ENCODE measurements around the gene SPATA4. TPM values are rescaled to one million over a fixed set of nuclear protein-coding genes. Genes with fewer than 3 reads are reported as not detected.

The SPATA4 gene
- total RNA-seq, 4 donors from 2014 or later = 0.21 to 0.44 TPM; not detected in 2

DNA sequence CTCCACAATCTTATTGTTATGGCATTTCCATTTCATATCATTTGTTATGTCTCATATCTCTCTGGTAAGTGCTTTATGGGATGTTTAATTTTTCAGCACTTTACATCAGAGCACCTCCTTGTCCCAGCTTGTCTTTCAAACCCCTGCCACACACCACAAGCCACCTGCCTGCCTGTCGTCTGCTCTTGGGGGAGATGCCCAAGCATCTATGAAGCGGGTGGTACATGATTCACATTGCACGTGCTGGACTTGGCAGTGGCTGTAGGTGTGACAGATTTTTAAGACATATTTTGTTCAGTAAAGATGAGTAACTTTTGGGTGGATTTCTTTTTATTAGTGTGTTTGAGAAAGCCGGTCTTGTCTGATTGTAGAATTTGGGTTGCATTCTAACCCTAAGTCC lies 14.2 kb upstream of the SPATA4 start:
- Histone ChIP-seq H3K4me1 (no peaks in the 10 kb centered on the region), H3K36me3 (no peaks in the 10 kb centered on the region), H3K4me3 (no peak overlapping the region), H3K27me3 (no peaks in the 10 kb centered on the region), H3K27ac (no peak overlapping the region), H3K9me3 (no peaks in the 10 kb centered on the region)
- TF ChIP-seq EP300 (IDR thresholded peaks at IDR 0.05) = no peak
- no peak for DNase-seq (ENCODE audit: low spot score in 2 of 2)
- WGBS, 2 donors = 93 to 97% methylated on average over 4 of the region's 4 CpGs

DNA sequence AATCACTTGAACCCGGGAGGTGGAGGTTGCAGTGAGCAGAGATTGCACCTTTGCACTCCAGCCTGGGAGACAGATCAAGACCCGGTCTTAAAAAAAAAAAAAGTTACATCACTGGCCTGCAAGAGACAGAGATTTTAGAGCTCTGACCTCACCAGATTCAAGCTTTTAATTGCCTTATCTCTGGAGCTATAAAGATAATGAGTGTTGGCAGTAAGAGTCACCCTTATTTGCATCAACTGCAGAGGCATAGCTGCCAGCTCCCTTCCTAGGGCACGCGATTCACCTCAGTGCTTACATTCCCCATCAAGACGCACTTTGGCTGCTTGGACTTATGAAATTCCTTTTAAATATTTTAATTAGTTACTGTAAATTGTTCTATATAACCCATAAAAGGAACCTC lies 12.5 kb upstream of the SPATA4 start:
- no peaks in the 10 kb centered on the region for H3K36me3 ChIP-seq
- no peaks in the 10 kb centered on the region for H3K4me1 ChIP-seq
- WGBS, 2 donors = 75 to 87% methylated on average over 5 of the region's 5 CpGs
- TF ChIP-seq EP300 (IDR thresholded peaks at IDR 0.05) (no peak), CTCF (IDR thresholded peaks at IDR 0.05) (no peak), POLR2A (IDR thresholded peaks at IDR 0.05) (no peak)
- H3K27me3 ChIP-seq = no peaks in the 10 kb centered on the region
- no peaks in the 10 kb centered on the region for H3K9me3 ChIP-seq
- H3K4me3 ChIP-seq = no peak overlapping the region
- no peak overlapping the region for H3K27ac ChIP-seq
- DNase-seq (ENCODE audit: low spot score in 2 of 2) = no peak

DNA sequence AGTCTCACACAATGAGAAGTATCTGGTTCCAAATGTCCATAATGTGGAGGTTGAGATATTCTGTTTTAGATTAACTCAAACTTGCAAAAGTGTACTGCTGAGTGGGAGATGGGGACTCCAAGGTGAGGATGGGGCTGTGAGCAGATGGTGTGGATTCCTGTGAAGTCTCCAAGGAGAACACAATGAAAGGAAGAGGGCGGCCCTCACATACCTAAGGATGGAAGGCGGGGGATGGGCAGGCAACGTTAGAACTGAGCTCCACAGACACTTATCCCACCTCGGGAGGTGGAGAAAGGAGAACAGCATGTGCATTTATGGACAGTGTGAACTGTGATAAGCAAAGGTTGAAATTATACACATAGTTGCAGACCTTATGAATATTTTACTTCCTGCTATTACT lies 9.9 kb upstream of the SPATA4 start:
- 60 to 74% methylated on average over 4 of the region's 4 CpGs for WGBS, 2 donors
- Histone ChIP-seq H3K9me3 (no peaks in the 10 kb centered on the region), H3K27ac (no peak overlapping the region), H3K27me3 (no peaks in the 10 kb centered on the region), H3K4me3 (no peak overlapping the region), H3K36me3 (no peaks in the 10 kb centered on the region), H3K4me1 (no peaks in the 10 kb centered on the region)
- TF ChIP-seq CTCF (IDR thresholded peaks at IDR 0.05) (no peak), EP300 (IDR thresholded peaks at IDR 0.05) (no peak)
- no peak for DNase-seq (ENCODE audit: low spot score in 2 of 2)

GRCh38 chr4:176198316-176198903 lies 3.0 kb upstream of the SPATA4 start:
- Histone ChIP-seq H3K9me3 (no peaks in the 10 kb centered on the region), H3K27me3 (no peaks in the 10 kb centered on the region), H3K27ac (no peak overlapping the region), H3K4me3 (no peak overlapping the region), H3K4me1 (peaks cover 0 to 11% (median 0%) of the 10 kb centered on the region in 4 donors), H3K36me3 (no peaks in the 10 kb centered on the region)
- 69 to 81% methylated on average over 8 of the region's 8 CpGs for WGBS, 2 donors
- DNase-seq (ENCODE audit: low spot score in 2 of 2) = no peak
- no peak for TF ChIP-seq EP300 (IDR thresholded peaks at IDR 0.05)
- TF ChIP-seq CTCF (IDR thresholded peaks at IDR 0.05) = no peak
- TF ChIP-seq POLR2A (IDR thresholded peaks at IDR 0.05) = no peak

DNA sequence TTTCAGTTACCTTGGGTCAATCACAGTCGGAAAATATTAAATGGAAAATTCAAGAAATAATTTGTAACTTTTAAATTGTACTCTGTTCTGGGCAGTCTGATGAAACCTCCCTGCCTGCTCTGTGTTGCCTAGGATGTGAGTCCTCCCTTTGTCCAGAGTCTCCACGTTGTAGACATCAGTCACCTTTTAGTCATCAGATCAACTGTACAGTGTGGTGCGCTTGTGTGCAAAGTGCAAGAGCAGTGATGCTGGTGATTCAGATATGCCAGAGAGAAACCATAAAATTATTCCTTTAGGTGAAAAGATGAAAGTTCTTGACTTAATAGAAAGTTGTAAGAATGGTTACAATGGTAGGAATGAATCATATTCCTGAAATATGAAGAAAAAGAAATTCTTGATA lies 1.4 kb downstream of the SPATA4 start:
- Histone ChIP-seq H3K4me3 (no peak overlapping the region), H3K4me1 (peaks cover 0 to 11% (median 0%) of the 10 kb centered on the region in 4 donors), H3K9me3 (no peaks in the 10 kb centered on the region), H3K36me3 (no peaks in the 10 kb centered on the region), H3K27me3 (no peaks in the 10 kb centered on the region), H3K27ac (no peak overlapping the region)
- WGBS, 2 donors = 58 to 68% methylated on average over 3 of the region's 3 CpGs
- DNase-seq (ENCODE audit: low spot score in 2 of 2) = no peak
- TF ChIP-seq CTCF (IDR thresholded peaks at IDR 0.05) (no peak), EP300 (IDR thresholded peaks at IDR 0.05) (no peak), POLR2A (IDR thresholded peaks at IDR 0.05) (no peak)

DNA sequence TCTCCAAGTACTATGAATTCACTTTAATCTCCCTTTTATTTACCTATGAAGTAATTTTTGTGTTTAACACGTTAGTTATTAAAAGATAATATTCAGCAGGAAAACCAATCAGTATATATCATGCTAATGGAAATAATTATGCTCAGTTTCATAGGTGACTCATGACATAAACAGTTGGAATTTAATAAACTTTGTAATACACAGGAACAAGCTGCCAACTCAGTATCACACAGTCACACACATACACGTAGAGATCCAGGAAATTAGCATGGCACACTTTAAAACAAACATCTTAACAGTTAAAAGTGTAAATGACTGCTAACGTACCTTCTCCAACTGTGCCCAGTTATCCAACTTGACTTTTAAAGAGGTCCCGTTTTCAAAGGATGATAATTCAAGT lies 2.3 kb downstream of the SPATA4 start:
- Histone ChIP-seq H3K4me1 (peaks cover 0 to 11% (median 0%) of the 10 kb centered on the region in 4 donors), H3K4me3 (no peak overlapping the region), H3K27me3 (no peaks in the 10 kb centered on the region), H3K36me3 (no peaks in the 10 kb centered on the region), H3K27ac (no peak overlapping the region), H3K9me3 (no peaks in the 10 kb centered on the region)
- WGBS, 2 donors = 31 to 36% methylated on average over 4 of the region's 4 CpGs
- no peak for DNase-seq (ENCODE audit: low spot score in 2 of 2)
- TF ChIP-seq EP300 (IDR thresholded peaks at IDR 0.05) (no peak), CTCF (IDR thresholded peaks at IDR 0.05) (no peak), POLR2A (IDR thresholded peaks at IDR 0.05) (no peak)

Data from tibial nerve (tissue), 4 donors.